GM23338 (cell line): ENCODE measurements around the gene NMS. TPM values are rescaled to one million over a fixed set of nuclear protein-coding genes. Genes with fewer than 3 reads are reported as not detected.
A peak's percentile ranks its signal among the peaks of the same experiment; 100 is the strongest.

Experiments used
- ATAC-seq: fragments of 200-7000 bp; cut with Tn5 transposase; 3 replicates; pipeline ENCODE4 v1.9.1; 2020
- DNase-seq: peaks from one replicate; pipeline ENCODE4 v3.0.0-alpha.2; 2015; ENCODE audit warnings: low spot score
- H2AFZ ChIP-seq: fragments of 200-600 bp; sonication (generic); 2 replicates; pipeline ENCODE4 v1.8.0; 2016; ENCODE audit warnings: antibody characterized with exemption, mild to moderate bottlenecking, moderate library complexity
- H3F3A ChIP-seq: fragments of 200-600 bp; sonication (generic); replicated peaks from 2 replicates; pipeline ENCODE4 v1.8.0; 2017; ENCODE audit warnings: antibody characterized with exemption, mixed run types, low read depth
- H3K27ac ChIP-seq: fragments of 200-600 bp; sonication (generic); 2 replicates; pipeline ENCODE4 v1.6.1; 2016; ENCODE audit warnings: low read depth
- H3K27me3 ChIP-seq: fragments of 200-600 bp; sonication (generic); 2 replicates; pipeline ENCODE4 v1.8.0; 2016; ENCODE audit warnings: mild to moderate bottlenecking, mixed run types, moderate library complexity; ENCODE audit not compliant: insufficient read depth
- H3K36me3 ChIP-seq: fragments of 200-600 bp; sonication (generic); 2 replicates; pipeline ENCODE4 v1.8.0; 2016; ENCODE audit warnings: mild to moderate bottlenecking; ENCODE audit not compliant: insufficient read depth
- H3K4me1 ChIP-seq: fragments of 200-600 bp; sonication (generic); 2 replicates; pipeline ENCODE4 v1.8.0; 2016; ENCODE audit warnings: mild to moderate bottlenecking, moderate library complexity; ENCODE audit not compliant: insufficient read depth
- H3K4me2 ChIP-seq: fragments of 200-600 bp; sonication (generic); 2 replicates; pipeline ENCODE4 v1.7.1; 2017; ENCODE audit warnings: mixed run types
- H3K4me3 ChIP-seq: fragments of 200-600 bp; sonication (generic); 2 replicates; pipeline ENCODE4 v1.6.1; 2016; ENCODE audit warnings: mixed run types
- H3K79me2 ChIP-seq: fragments of 200-600 bp; sonication (generic); replicated peaks from 2 replicates; pipeline ENCODE4 v1.8.0; 2017; ENCODE audit warnings: mild to moderate bottlenecking; ENCODE audit not compliant: insufficient read depth
- H3K9me2 ChIP-seq: fragments of 200-600 bp; sonication (generic); 2 replicates; pipeline ENCODE4 v1.8.0; 2017; ENCODE audit not compliant: insufficient read depth
- H4K20me1 ChIP-seq: fragments of 200-600 bp; sonication (generic); replicated peaks from 2 replicates; pipeline ENCODE4 v1.8.0; 2017; ENCODE audit warnings: mild to moderate bottlenecking; ENCODE audit not compliant: insufficient read depth
- H3K27ac Mint-ChIP-seq: 2 replicates; pipeline ENCODE4 v1.8.0; 2020; ENCODE audit warnings: inconsistent platforms, mild to moderate bottlenecking, moderate library complexity, mixed read lengths
- H3K27me3 Mint-ChIP-seq: 3 replicates; pipeline ENCODE4 v1.8.0; 2022; ENCODE audit warnings: low read depth, mild to moderate bottlenecking, moderate library complexity, mixed read lengths, inconsistent platforms; ENCODE audit not compliant: insufficient read depth, poor library complexity
- H3K36me3 Mint-ChIP-seq: 3 replicates; pipeline ENCODE4 v1.8.0; 2021; ENCODE audit warnings: low read depth, mild to moderate bottlenecking, inconsistent platforms, moderate library complexity, mixed read lengths
- H3K4me1 Mint-ChIP-seq: 3 replicates; pipeline ENCODE4 v1.8.0; 2020; ENCODE audit warnings: mild to moderate bottlenecking, inconsistent platforms, mixed read lengths
- H3K4me3 Mint-ChIP-seq: 3 replicates; pipeline ENCODE4 v1.8.0; 2021; ENCODE audit warnings: moderate library complexity, mild to moderate bottlenecking, inconsistent platforms, mixed read lengths
- H3K9me3 Mint-ChIP-seq: 3 replicates; pipeline ENCODE4 v1.8.0; 2020; ENCODE audit warnings: moderate library complexity, mild to moderate bottlenecking, inconsistent platforms, mixed read lengths
- EZH2phosphoT487 ChIP-seq: fragments of 200-600 bp; sonication (generic); IDR thresholded peaks from one replicate; pipeline ENCODE4 v1.8.1; 2018; ENCODE audit warnings: antibody characterized with exemption; ENCODE audit not compliant: unreplicated experiment
- NANOG ChIP-seq: IDR thresholded peaks from 2 replicates; pipeline ENCODE4 v1.6.1; 2016; ENCODE audit warnings: antibody characterized with exemption, borderline replicate concordance
- REST ChIP-seq: IDR thresholded peaks from one replicate; pipeline ENCODE4 v1.6.1; 2018; ENCODE audit warnings: antibody characterized with exemption; ENCODE audit not compliant: unreplicated experiment
- ZNF462 ChIP-seq: fragments of 250-450 bp; sonication (Bioruptor Pico); IDR thresholded peaks from 2 replicates; pipeline ENCODE4 v1.5.0; 2020; ENCODE audit warnings: mild to moderate bottlenecking, moderate library complexity
- polyA plus RNA-seq: library from polyadenylated mRNA; unstranded; fragments of >200 nt; fragmentation: Nextera tagmentation; extraction: Ambion mirVana; gene quantifications from 2 replicates; pipeline ENCODE4 v1.2.1, GENCODE V29; 2016
- total RNA-seq: library from RNA; depleted of rRNA; stranded (reverse); fragments of >200 nt; shearing (Covaris generic); gene quantifications from 2 replicates; pipeline ENCODE4 v1.2.3, GENCODE V29; 2014

NMS gene
- total and polyA plus RNA-seq, 2 experiments from 2014 or later = not detected

DNA sequence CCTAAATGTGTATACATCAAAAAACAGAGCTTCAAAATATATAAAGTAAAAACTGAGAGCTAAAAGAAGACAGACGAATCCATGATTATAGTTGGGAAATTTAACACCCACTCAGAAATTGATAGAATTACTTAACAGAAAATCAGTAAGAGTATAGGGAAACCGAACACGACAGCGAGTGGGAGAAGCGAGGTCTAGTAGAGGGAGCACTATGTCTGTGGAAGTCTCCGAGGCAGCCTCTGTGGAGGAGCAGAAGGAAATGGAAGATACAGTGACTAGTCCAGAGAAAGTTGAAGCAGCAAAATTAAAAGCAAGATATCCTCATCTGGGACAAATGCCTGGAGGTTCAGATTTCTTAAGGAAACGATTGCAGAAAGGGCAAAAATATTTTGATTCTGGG, 38.8 kb downstream of the NMS start (continued):
- no peak for TF ChIP-seq REST

- H3K4me3 Mint-ChIP-seq = no peak overlapping the region
- TF ChIP-seq EZH2phosphoT487 = no peak
- TF ChIP-seq NANOG = no peak
- no peak for TF ChIP-seq ZNF462
- Histone ChIP-seq H2AFZ (peak overlapping the region; percentile 7; the same call in 1 of the 2 replicates), H3K36me3 (no peaks in the 10 kb centered on the region), H3K27ac (no peak overlapping the region), H3K27me3 (no peaks in the 10 kb centered on the region), H4K20me1 (no peaks in the 10 kb centered on the region), H3K4me2 (no peak overlapping the region), H3K4me3 (no peak overlapping the region), H3F3A (no peaks in the 10 kb centered on the region), H3K79me2 (no peaks in the 10 kb centered on the region), H3K9me2 (no peaks in the 10 kb centered on the region), H3K4me1 (no peaks in the 10 kb centered on the region)
- no peaks in the 10 kb centered on the region for H3K4me1 Mint-ChIP-seq
- ATAC-seq (no peak), DNase-seq (no peak)
- H3K9me3 Mint-ChIP-seq = peaks cover under 1% of the 10 kb centered on the region; the same call in 2 of the 3 replicates
- H3K27me3 Mint-ChIP-seq = no peaks in the 10 kb centered on the region
- H3K36me3 Mint-ChIP-seq = no peaks in the 10 kb centered on the region
- H3K27ac Mint-ChIP-seq = no peak overlapping the region
Observed at GRCh38 chr2:100513650-100514049, 43.4 kb downstream of the NMS start.
